K562 (cell line): ENCODE measurements around the gene TMEM176A.

Source experiments
- IRF2 ChIP-seq: sonication (generic); formaldehyde crosslinking; IDR thresholded peaks from 2 replicates; pipeline ENCODE4 v1.8.1; 2022; ENCODE audit warnings: mild to moderate bottlenecking, missing genetic modification reagents
- LARP7 ChIP-seq: fragments of 450-650 bp; IDR thresholded peaks from 2 replicates; pipeline ENCODE4 v1.6.1; 2016
- NCOA4 ChIP-seq: fragments of 450-650 bp; IDR thresholded peaks from 2 replicates; pipeline ENCODE4 v1.6.1; 2018; ENCODE audit warnings: mild to moderate bottlenecking; ENCODE audit not compliant: partially characterized antibody
- NONO ChIP-seq, 2 experiments: fragments of 200-400 bp in 1 of 2; fragments of 450-650 bp in 1 of 2; formaldehyde crosslinking in 1 of 2; IDR thresholded peaks; 2 replicates each; pipeline ENCODE4 v1.6.1; 2017; ENCODE audit warnings: low read depth in 2 of 2, mild to moderate bottlenecking in 2 of 2, moderate library complexity in 2 of 2, low read length in 1 of 2
- POLR2A ChIP-seq: fragments of 450-650 bp; conservative IDR thresholded peaks from 2 replicates; pipeline ENCODE4 v1.6.1; 2016
- SREBF2 ChIP-seq: sonication (generic); formaldehyde crosslinking; IDR thresholded peaks from 2 replicates; pipeline ENCODE4 v1.4.0; 2020; ENCODE audit warnings: mild to moderate bottlenecking, missing genetic modification reagents
- SRSF1 ChIP-seq: fragments of 200-400 bp; formaldehyde crosslinking; IDR thresholded peaks from 2 replicates; pipeline ENCODE4 v1.6.1; 2017; ENCODE audit warnings: mild to moderate bottlenecking, low read depth, low read length, moderate library complexity
- ZBTB1 ChIP-seq: sonication (generic); formaldehyde crosslinking; IDR thresholded peaks from 2 replicates; pipeline ENCODE4 v1.8.1; 2023; ENCODE audit warnings: missing genetic modification reagents, low read depth, mild to moderate bottlenecking, borderline replicate concordance
- ZFP36 ChIP-seq: fragments of 150-350 bp; IDR thresholded peaks from 2 replicates; pipeline ENCODE4 v1.6.1; 2018; ENCODE audit warnings: low read length, low read depth; ENCODE audit not compliant: partially characterized antibody
- ZNF785 ChIP-seq: fragments of 250-450 bp; sonication (Bioruptor Pico); IDR thresholded peaks from 2 replicates; pipeline ENCODE4 v1.4.0; 2020; ENCODE audit warnings: mild to moderate bottlenecking
- TF ChIP-seq, protein P1 (sequence below): fragments of 250-450 bp; sonication (Bioruptor Pico); IDR thresholded peaks from 2 replicates; pipeline ENCODE4 v1.9.0; 2021; ENCODE audit warnings: mild to moderate bottlenecking, inconsistent platforms
- TF ChIP-seq, protein P2 (sequence below): fragments of 450-650 bp; IDR thresholded peaks from 2 replicates; pipeline ENCODE4 v1.6.1; 2016; ENCODE audit warnings: low read depth, mild to moderate bottlenecking, moderate library complexity
- TF ChIP-seq, protein P3 (sequence below): fragments of 200-800 bp; sonication (Bioruptor generic); IDR thresholded peaks from 2 replicates; pipeline ENCODE4 v1.6.1; 2017; ENCODE audit warnings: missing genetic modification characterization, missing compliant biosample characterization
- TF ChIP-seq, protein P4 (sequence below): fragments of 450-650 bp; IDR thresholded peaks from 2 replicates; pipeline ENCODE4 v1.6.1; 2017; ENCODE audit warnings: antibody characterized with exemption

DNA sequence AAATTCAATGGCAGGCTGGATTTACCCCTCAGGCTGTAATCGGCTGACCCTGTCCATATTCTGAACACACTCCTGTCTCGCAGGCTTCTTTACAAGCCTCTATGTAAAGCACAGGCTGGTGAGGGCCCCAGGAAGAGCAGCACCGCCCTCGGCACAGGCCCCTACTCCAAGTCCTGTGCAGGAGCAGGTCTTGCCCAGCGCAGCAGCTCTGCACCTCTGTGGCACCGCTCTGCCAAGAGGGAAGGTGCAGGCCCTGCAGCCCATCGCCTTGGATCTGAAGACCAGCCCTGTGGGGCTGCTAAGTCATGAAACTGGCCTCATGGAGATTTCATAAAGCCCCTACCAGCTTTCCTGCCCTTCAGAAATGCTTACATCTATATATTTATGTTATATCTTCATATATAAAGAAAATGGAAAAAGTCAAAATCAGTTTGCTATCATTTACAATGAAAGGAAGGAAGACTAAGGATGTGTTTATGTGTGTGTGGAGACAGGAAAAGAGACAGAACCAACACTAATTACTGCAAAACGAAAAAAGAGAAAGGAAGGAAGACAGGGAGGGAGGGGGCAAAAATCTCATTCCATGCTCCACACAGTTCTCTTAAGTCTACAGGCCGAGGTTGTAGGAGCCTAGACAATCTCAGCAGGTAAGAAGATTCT lies 10.0 kb upstream of the TMEM176A start:
- TF ChIP-seq IRF2 (CRISPR knock-in tag) (no peak), SRSF1 (no peak), ZNF785 (no peak), SREBF2 (CRISPR knock-in tag) (no peak), ZBTB1 (no peak), POLR2A (no peak), NONO (IDR thresholded peaks at IDR 0.05; ENCODE audit: low read depth in 2 of 2, low read length in 1 of 2) (no peak), NCOA4 (no peak), LARP7 (no peak), ZFP36 (no peak)
- TF ChIP-seq, protein P1, sequence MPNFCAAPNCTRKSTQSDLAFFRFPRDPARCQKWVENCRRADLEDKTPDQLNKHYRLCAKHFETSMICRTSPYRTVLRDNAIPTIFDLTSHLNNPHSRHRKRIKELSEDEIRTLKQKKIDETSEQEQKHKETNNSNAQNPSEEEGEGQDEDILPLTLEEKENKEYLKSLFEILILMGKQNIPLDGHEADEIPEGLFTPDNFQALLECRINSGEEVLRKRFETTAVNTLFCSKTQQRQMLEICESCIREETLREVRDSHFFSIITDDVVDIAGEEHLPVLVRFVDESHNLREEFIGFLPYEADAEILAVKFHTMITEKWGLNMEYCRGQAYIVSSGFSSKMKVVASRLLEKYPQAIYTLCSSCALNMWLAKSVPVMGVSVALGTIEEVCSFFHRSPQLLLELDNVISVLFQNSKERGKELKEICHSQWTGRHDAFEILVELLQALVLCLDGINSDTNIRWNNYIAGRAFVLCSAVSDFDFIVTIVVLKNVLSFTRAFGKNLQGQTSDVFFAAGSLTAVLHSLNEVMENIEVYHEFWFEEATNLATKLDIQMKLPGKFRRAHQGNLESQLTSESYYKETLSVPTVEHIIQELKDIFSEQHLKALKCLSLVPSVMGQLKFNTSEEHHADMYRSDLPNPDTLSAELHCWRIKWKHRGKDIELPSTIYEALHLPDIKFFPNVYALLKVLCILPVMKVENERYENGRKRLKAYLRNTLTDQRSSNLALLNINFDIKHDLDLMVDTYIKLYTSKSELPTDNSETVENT, result no peak
- TF ChIP-seq, protein P2, sequence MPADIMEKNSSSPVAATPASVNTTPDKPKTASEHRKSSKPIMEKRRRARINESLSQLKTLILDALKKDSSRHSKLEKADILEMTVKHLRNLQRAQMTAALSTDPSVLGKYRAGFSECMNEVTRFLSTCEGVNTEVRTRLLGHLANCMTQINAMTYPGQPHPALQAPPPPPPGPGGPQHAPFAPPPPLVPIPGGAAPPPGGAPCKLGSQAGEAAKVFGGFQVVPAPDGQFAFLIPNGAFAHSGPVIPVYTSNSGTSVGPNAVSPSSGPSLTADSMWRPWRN, result no peak
- TF ChIP-seq, protein P3, sequence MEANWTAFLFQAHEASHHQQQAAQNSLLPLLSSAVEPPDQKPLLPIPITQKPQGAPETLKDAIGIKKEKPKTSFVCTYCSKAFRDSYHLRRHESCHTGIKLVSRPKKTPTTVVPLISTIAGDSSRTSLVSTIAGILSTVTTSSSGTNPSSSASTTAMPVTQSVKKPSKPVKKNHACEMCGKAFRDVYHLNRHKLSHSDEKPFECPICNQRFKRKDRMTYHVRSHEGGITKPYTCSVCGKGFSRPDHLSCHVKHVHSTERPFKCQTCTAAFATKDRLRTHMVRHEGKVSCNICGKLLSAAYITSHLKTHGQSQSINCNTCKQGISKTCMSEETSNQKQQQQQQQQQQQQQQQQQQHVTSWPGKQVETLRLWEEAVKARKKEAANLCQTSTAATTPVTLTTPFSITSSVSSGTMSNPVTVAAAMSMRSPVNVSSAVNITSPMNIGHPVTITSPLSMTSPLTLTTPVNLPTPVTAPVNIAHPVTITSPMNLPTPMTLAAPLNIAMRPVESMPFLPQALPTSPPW (CRISPR knock-in tag), result no peak
- TF ChIP-seq, protein P4, sequence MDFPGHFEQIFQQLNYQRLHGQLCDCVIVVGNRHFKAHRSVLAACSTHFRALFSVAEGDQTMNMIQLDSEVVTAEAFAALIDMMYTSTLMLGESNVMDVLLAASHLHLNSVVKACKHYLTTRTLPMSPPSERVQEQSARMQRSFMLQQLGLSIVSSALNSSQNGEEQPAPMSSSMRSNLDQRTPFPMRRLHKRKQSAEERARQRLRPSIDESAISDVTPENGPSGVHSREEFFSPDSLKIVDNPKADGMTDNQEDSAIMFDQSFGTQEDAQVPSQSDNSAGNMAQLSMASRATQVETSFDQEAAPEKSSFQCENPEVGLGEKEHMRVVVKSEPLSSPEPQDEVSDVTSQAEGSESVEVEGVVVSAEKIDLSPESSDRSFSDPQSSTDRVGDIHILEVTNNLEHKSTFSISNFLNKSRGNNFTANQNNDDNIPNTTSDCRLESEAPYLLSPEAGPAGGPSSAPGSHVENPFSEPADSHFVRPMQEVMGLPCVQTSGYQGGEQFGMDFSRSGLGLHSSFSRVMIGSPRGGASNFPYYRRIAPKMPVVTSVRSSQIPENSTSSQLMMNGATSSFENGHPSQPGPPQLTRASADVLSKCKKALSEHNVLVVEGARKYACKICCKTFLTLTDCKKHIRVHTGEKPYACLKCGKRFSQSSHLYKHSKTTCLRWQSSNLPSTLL, result no peak
